GM12872 (cell line): ENCODE results near the gene ZFP1.

Experiments
- TF ChIP-seq, protein P1 (sequence below): IDR thresholded peaks from 3 replicates; pipeline ENCODE4 v1.5.1; 2011; ENCODE audit warnings: low read depth, mild to moderate bottlenecking, low read length, moderate library complexity; ENCODE audit not compliant: insufficient read depth

The ZFP1 gene

DNA sequence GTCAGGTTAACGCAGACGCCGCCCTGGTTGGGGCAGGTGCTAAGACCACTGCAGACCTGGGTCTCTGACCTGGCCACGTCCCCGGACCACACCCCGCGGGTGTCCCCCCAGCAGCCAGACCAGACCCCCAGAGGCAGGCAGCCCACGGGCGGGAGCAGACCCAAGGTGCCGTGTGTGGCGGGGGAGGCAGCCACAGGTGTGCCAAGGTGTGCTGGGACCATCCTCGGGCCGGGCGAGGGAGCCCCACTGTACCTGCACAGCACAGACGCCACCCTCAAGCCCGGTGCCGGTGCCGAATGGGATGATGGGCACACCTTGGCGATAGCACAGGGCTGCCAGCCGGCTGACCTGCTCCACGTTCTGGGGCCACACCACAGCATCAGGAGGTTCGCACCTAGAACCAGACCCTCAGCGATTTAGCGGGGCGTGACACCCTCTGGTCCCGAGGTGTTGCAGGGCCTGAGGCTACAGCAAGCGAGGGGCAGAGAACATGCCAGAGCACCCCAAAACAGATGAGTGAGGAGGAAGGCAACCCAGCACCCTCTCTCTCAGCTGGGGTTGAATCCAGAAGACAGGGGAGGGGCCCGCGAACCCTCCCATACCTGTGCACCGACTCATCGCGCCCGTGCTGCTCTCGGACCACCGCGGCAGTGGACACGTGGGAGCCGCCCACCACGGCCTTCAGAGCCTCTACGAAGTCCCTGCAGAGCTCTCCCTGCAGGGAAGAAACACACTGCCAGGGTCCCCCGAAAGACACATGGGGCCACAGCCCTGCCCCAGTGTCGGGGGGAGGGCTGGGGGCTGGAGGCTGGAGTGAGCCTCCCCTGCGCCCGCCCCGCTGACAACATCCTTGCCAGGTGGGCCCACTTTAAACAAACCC is 33.1 kb upstream of the ZFP1 start:
- TF ChIP-seq, protein P1, sequence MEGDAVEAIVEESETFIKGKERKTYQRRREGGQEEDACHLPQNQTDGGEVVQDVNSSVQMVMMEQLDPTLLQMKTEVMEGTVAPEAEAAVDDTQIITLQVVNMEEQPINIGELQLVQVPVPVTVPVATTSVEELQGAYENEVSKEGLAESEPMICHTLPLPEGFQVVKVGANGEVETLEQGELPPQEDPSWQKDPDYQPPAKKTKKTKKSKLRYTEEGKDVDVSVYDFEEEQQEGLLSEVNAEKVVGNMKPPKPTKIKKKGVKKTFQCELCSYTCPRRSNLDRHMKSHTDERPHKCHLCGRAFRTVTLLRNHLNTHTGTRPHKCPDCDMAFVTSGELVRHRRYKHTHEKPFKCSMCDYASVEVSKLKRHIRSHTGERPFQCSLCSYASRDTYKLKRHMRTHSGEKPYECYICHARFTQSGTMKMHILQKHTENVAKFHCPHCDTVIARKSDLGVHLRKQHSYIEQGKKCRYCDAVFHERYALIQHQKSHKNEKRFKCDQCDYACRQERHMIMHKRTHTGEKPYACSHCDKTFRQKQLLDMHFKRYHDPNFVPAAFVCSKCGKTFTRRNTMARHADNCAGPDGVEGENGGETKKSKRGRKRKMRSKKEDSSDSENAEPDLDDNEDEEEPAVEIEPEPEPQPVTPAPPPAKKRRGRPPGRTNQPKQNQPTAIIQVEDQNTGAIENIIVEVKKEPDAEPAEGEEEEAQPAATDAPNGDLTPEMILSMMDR = no peak

DNA sequence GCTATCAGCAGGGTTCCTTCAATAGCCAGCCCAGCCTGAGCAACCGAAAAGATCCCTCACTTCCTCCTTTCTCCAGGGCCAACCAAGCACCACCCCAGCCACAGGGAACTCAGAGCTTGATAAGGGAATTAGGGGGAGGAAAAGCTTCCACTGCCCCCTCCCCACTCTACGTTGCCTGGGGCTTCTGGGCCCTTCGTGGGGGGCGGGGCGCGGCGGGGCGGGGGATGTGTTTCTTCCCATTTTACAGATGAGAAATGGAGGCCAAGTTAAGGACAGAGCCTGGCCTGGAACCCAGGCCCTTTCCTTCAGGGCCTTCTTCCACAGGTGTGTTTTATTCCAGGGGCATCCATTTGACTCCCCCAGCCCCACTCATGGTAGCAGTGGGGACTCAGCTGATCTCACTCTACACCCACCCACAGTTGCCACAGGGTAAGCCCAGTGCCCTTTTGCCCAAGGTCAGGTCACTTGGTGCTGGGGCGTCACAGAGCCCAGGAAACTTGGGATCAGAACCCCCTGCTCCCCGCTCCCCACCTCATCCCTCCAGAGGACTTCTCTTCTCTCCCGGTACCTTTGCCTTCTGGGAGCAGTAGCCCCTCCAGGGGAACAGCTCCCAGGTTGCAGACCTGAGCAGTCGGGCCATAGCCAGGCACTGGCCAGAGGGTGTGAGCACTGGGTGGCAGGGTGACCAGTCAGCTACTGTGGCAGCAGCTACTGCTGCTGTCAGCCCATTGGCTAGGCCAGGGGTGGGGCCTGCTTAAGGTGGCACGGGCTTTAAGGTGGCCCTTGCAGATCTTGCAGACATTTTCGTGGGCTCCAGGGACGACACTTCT is 32.0 kb upstream of the ZFP1 start, which contains the start of gene LDHD:
TSS of gene LDHD (minus strand) at position 700 of the 830 bp plus-strand sequence. CDS start at position 640, 60 bp downstream.
- TF ChIP-seq, protein P1 = no peak

DNA sequence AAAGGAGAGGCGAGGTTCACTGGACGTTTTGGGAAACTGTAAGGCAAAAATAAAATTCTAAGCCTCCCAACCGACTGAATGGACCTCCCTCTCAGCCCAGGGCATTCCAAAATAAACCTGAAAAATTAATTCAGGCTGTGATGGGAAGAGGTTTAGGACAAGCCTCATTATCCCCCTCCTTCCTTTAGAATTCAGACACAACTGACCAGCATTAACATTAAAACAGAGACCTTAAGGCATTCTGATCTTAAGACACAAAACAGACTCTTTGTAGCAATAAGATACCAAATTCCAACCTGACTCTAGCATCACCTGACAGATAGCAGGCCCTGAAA is 31.4 kb upstream of the ZFP1 start:
- TF ChIP-seq, protein P1 = no peak

DNA sequence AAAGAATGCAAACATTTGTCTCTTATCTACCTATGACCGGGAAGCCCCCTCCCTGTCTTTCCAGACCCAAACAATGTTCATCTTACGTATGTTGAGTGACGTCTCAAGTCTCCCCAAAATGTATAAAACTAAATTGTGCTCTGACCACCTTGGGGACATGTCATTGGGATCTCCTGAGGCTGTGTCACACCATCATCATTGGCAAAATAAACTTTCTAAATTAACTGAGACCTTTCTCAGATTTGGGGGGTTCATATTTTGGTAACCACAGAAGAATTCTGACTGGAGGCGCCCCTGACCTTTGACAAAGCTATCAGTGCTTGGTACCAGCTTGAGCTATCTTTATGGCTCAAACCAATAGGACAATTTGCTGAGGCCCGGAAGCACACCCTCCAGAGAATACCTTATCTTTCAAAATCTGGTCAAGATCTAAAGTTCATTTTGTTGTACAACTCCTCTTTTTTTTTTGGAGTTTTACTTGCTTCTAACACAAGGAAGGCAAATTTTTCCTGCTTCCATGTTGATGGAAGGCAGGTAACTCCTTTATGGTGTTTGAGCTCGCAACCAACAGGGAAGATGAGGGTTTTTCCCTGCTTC is 29.3 kb upstream of the ZFP1 start:
- TF ChIP-seq, protein P1 = no peak

- TF ChIP-seq, protein P1 = no peak
Measured at GRCh38 chr16:75120253-75120652, 28.1 kb upstream of the ZFP1 start.

GRCh38 chr16:75121949-75122568 is 26.3 kb upstream of the ZFP1 start:
- TF ChIP-seq, protein P1 = no peak
